ENCODE data around the gene CST7.

DNA sequence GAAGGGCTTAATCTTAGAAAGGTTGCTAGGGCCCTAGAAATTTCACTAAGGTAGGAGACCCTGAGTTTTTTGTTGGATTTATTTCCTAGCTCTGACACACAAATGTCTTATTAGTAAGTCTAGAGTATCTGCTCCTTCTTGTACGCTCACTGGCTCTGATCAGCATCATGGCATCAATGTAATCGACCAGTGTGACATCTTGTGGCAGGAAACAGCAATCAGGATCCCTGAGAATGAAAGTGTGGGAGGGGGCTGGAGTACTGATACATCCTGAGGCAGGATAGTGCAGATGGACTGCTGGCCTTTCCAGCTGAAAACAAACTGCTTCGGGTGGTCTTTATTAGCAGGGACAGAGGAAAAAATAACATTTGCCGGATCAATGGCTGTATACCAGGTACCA lies 10.0 kb upstream of the CST7 start:
- no peak for TF ChIP-seq EZH2 (IDR thresholded peaks at IDR 0.05)
- no peak for TF ChIP-seq POLR2AphosphoS5 (IDR thresholded peaks at IDR 0.05; ENCODE audit: borderline replicate concordance, low read depth, low read length)
